HTR-8/SVneo (cell line): ENCODE results near the gene XPNPEP2.

Source experiments
- DNase-seq: peaks from one replicate; pipeline ENCODE4 v3.0.0; 2011; ENCODE audit warnings: low spot score, mixed read lengths; ENCODE audit not compliant: insufficient read length
- FAIRE-seq: peaks from 2 replicates; lab custom pipeline; 2011; peaks lifted over from hg19 to GRCh38; lab: Jason Lieb, UNC

The XPNPEP2 gene, protein sequence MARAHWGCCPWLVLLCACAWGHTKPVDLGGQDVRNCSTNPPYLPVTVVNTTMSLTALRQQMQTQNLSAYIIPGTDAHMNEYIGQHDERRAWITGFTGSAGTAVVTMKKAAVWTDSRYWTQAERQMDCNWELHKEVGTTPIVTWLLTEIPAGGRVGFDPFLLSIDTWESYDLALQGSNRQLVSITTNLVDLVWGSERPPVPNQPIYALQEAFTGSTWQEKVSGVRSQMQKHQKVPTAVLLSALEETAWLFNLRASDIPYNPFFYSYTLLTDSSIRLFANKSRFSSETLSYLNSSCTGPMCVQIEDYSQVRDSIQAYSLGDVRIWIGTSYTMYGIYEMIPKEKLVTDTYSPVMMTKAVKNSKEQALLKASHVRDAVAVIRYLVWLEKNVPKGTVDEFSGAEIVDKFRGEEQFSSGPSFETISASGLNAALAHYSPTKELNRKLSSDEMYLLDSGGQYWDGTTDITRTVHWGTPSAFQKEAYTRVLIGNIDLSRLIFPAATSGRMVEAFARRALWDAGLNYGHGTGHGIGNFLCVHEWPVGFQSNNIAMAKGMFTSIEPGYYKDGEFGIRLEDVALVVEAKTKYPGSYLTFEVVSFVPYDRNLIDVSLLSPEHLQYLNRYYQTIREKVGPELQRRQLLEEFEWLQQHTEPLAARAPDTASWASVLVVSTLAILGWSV

DNA sequence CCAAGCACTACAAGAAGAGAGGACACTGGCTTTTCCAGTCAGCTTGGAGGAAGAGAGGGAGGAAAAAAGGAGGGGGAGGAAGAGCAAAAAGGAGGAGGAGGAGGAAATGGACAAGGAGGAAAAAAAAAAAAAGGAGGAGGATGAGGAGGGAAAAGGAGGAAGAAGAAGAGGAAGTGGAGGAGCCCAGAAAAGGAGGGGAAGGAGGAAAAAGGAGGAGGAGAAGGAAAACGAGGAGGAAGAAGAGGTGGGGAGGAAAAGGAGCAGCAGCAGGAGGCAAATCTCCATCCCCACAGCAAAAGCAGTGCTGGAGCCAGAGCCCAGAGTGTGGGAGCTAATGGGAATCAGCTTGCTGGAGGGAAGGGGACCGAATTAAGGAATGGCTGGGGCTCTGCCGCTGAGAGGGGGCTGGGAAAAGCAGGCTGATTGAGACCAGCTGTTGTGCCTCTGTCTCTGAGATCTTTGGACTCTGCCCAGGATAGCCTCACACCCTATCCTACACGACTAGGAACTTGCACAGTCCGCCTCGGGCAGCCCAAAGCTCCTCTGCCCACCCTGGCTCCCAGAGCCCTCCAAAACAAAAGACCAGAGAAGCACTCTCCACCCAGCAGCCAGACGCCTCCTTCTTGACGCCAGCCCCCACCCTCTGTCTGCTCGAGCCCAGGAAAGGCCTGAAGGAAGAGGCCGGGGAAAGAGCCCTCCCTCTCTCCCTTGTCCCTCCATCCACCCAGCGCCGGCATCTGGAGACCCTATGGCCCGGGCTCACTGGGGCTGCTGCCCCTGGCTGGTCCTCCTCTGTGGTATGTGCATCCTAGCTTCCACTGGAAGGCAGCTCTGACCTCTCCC, at the start of gene XPNPEP2:
TSS of gene XPNPEP2 (plus strand) at position 514 of the 843 bp plus-strand sequence. CDS start at position 749, 235 bp downstream.
- no peak for FAIRE-seq
- no peak for DNase-seq

DNA sequence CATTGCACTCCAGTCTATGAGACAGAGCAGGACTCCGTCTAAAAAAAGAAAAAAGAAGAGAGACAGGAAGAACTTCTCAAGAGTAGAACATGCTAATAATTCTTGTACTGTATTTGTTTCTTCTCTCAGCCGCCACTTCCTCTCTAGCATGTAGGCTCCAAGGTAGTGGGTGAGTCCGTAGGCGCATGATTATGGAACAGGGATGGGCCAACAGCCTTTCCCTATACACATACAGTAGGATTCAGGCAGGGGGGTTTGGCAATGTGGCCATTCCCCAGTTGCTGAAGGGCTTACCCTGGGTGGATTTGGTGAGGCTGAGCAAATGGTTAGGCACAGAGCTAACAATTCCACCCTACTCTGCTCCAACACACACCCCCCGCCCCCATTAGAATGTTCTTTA, 49.0 kb upstream of the XPNPEP2 start:
- DNase-seq, result no peak

DNA sequence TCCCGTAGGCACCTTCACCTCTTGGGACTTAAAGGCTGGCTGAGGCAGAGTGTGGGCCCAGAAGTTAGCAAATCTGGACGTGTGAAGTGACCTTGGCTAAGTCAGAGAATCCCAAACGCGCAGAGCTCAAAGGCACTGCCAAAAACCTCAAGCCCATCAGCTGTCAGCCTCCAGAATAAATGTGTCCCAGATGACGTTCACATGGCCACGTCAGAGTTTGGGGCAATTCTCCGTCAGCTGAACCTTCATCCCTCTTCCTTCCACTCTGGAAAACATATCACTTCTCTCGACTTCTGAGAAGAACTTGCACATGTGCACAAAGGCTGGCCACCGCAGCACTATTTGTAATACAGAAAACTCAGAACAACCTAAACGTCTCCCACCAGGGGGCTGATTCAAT, 48.3 kb upstream of the XPNPEP2 start:
- DNase-seq, result no peak
- no peak for FAIRE-seq

More for the DNA sequence above, 49.0 kb upstream of the XPNPEP2 start:
- no peak for FAIRE-seq

DNA sequence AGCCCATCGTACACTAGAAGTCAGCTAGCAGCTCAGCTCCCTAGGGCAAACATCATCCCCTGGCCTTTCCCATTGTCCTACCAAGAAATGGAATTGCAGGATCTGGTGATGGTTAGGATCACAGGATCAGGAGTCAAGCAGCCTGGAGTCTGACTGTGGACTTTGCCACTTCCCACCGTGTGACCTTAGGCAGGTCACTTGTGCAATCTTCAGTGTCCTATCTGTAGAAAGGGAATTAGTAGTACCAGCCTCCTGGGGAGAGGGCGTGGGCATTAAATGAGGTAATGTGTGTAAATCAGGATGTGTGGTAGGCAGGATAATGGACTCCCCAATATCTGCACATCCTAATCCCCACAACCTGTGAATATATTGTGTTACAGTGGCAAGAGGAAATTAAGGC, 45.4 kb upstream of the XPNPEP2 start:
- FAIRE-seq, result no peak
- DNase-seq, result no peak

DNA sequence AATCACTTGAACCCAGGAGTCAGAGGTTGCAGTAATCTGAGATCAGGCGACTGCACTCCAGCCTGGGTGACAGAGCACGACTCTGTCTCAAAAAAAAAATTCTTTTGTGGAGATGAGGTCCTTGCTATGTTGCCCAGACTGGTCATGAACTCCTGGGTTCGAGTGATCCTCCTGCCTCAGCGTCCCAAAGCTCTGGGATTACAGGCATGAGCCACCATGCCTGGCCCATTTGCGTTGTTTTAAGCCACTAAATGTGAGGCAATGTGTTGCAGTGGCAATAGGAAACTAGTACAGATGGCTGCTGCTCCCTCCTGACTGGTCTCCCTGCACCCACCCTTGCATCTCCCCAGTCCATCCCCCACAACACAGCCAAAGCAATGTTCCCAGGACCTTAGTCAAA, 44.0 kb upstream of the XPNPEP2 start:
- FAIRE-seq (no peak), DNase-seq (no peak)

DNA sequence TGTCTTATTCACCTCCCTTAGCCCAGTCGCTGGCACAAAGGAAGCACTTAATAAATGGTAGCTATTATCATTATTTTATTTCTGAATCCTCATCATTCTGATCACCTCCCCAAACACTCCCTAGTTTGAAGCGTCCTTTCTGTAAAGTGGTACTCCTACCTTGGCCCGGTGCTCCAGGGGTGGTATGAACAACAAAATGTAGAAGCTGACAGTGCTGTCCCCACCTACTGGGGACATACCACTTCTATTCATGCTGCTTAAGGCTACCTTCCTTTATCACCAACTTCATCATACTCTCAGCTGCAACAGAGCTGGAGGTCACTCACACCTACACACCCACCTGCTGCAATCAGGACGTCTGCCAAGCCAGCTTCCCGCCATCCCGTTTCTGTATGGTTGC, 43.2 kb upstream of the XPNPEP2 start:
- DNase-seq (no peak), FAIRE-seq (no peak)

DNA sequence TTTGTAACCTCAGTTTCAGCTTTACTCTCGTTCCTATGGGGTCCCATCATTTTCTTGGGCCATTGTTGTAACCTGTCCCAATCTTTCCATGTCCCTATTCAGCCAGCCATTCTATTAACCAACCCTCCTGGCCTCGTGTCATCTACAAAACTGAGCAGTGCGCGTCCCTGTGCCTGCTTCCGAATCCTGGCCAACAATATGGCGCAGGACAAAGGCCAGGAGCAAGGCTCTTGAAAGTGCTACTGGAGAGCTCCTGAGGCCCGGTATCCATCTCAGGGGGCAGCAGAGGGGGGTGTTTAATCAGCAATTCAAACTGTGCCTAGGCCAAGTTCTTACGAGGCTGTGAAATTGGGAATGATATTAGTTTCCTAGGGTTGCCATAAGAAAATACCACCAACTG, 42.8 kb upstream of the XPNPEP2 start:
- DNase-seq (no peak), FAIRE-seq (no peak)

DNA sequence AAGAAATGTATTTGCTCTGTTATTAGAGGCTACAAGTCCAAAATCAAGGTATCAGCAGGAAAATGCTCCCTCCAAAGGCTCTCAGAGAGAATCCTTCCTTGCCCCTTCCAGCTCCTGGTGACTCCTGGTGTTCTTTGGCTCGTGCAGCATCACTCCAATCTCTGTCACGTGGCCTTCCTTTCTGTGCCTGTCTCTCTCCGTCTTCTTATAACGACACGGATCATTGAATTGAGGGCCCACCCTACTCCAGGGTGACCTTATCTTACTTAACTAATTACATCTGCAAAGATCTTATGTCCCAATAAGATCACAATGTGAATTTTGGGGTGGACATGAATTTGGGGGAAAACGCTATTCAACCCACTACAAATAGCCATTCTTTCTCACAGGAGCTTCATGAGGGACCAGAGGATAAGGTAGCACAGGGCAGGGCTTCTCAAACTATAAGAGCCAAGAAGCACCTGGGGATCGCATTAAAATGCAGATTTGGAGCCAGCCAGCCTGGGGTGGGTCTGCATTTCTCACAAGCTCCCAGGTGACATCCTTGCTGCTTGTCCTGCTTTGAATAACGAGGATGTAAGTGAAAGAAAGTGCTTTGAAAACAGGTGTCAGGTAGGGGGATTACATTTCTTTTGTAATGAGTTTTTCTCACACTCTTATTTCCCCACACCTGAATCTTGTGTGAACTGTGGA, 42.2 kb upstream of the XPNPEP2 start:
- FAIRE-seq (no peak), DNase-seq (no peak)

DNA sequence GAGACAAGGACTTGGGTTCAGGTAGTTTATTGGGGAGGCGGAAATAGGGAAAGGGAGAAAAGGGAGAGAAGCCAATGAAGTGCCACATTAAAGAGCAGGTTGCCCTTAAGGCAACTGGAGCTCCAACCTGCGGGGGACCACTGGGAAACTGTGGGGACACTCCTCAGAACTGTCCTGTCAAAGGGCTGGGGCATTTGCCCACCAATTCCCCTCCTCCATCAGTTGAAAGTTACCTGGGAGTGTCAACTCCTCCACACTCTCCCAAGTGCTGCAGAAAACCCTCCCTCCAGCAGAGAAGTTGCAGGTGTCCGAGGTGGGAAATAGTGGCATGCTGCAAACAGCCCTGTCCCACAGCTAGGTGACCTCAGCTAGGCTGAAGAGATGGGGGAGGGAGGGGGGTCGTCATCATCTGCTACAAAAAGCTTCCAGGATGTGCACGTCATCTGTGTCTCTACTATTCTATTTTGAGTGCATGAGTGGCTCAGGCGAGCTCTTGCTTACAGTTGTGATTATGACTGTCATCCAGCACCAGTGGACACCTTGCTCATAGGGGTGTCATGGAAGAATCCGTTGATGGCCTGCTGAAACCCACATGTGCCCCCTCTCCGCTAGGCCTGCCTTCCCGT, 41.5 kb upstream of the XPNPEP2 start:
- FAIRE-seq (no peak), DNase-seq (no peak)

DNA sequence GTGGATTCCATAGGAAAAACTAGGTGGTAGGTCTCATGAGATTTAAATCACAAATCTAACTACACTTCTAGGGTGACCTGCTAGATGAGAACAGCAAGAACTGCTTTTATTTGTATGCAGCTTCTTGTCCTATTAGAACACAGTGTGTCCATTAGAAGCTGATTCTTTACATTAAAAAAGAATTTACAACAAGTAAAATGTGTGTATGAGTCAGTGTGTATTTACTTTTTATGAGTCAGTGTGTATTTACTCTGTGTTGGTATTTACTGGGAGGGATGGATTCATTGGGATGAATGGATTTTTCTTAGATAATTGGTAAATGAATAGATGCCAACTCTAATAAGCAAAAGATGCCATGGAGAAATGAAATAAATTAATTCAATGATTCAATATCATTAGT, 40.6 kb upstream of the XPNPEP2 start:
- FAIRE-seq (no peak), DNase-seq (no peak)

DNA sequence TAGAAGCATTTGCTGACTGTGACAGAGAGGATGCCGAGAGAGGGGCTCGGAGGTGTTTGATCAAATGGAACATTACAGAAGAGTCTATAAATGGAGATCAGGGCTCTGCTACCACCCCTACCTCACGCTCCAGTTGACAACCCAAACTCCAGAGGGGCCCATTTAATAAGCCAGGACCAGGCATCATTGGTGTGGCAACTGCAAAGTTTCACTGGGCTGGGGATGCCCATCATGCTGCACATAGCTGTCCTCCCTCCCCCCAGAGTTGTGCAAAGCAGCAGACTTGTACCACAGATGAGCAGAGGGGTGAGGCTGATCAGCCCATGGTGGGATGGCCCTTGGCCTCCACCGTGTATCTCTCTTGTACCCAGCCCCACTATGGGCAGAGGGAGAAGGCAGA, 38.2 kb upstream of the XPNPEP2 start:
- FAIRE-seq (no peak), DNase-seq (no peak)

DNA sequence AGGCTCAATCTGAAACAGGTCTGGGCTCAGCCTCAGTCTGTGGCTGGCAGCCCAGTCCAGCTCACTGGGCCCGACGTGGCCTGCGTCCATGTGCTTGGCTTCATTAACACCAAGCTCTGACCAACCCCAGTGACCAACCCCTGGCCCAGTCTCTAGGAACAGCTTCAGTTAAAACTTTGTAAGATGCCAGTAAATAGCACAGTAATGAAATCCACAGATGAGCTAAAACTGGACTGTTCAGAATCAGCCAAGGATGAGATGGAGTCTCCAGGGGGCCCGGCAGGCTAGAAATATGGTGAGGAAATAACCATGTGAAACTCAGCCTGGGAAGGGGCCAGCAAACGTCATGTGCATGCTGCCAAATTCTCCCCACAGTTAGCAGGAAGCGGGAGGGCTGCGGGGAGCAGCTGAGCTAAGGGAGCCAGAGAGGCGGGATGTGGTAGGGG, 37.1 kb upstream of the XPNPEP2 start:
- FAIRE-seq, result no peak
- no peak for DNase-seq

DNA sequence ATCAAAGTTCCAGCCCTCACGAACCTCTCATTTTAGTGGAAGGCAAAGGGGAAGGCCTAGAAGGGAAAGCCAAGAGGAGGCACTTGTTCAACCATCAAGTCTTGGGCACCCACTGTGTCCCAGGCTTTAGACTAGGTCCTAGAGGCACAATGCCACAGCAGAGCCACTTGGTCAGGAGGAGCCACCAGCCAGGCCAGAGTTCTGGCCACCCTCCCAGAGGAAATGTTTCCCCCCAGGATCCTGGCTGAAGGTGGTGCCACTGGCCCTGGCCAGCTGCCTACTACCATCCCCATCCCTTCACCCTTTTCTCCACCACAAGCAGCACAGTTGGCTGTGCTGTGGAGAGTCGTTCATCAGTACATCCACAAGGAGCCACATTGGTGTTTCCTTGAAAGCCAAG, 34.3 kb upstream of the XPNPEP2 start:
- FAIRE-seq, result no peak
- DNase-seq, result no peak

DNA sequence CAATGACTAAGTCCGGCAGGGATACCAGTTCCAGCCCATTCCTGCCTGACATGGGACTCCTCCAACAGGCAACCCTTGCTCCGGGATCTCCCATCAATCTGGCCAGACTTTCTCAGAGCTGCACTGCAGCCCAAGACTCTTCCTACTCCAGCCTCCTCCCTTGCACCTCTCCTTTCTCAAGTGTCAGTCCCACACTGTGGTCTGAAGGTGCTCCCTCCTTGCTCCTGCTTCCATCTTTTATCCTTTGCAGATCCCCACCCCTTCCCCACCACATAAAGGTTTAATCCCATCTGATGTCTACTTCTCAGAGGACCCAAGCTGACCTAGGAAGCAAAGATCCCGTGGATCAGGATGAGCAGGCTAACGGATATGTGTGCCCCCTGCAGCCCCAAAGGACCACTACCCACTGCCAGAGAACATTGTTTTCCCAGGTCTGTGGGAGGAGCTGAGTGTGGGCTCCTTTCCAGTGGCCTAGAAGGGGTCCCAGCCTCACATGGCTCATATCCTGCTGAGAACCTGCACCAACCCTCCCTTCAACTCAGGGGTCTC, 33.3 kb upstream of the XPNPEP2 start:
- DNase-seq, result no peak
- FAIRE-seq, result no peak

DNA sequence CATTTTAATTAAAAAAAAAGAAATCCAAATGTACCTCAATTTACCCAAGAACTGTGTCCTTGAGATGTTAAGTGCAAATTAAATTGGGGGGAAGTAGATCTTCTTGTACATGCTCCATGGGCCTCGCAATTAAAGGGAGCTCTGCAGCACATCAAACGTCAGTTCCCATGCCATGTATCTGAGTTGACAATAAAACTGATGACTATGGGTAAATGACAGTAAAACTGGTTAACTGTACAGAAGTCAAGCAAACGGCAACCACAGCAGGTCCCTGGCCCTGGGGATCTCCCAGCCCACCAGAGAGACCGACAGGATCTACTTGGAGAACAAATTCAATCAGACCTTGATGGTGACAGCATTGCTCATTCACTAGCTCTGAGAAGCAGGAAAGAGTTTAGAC, 32.8 kb upstream of the XPNPEP2 start:
- DNase-seq (no peak), FAIRE-seq (no peak)

DNA sequence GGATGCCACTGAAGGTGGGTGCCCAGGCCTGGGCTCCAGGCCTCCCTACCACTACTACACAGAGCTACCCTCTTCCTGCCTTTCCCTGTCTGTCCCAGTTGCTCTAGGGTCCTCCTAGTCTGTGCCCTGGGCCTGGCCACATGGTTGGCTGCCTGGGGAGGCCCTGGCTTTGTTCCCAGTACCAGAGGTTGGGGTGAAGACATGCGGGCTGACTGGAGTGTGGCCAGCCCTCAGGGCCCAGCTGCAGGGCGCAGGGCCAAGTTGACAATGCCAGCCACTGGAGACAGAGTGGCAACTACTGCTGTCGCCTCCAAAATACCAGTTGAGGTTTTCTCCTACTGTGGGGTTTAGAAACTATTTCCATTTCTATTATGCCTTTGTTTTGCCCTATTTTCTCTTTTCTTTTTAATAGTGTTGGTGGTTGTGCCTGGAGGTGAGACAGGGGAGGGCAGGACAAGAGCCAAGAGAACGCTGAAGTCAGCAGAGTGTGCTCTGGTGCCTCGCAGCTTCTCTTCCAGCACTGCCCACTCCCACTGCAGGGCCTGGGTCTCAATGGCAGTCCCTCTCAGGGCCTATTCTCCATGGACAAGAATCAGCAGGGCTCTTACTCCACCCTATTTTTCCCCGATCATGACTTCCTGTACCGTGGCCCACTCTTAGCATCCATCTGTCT, 32.2 kb upstream of the XPNPEP2 start:
- DNase-seq, result no peak
- no peak for FAIRE-seq

DNA sequence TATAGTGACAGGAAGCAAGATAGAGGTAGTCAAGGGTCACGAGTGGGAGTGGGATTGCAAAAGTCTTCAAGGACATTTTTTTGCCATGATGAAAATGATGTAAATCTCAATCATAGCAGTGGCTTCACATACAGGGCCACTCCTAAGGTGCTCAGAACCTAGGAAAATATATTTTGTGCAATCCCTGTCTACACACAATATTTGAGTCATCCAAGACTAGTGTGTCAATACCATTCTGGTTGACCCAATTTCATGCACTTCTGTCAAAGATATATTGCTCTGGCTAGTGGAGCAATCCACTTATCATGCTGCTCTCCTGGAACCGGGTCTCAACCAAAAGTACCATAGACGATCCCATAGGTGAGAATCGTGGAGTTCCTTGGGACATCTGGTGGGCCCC, 24.2 kb upstream of the XPNPEP2 start:
- DNase-seq (no peak), FAIRE-seq (no peak)

DNA sequence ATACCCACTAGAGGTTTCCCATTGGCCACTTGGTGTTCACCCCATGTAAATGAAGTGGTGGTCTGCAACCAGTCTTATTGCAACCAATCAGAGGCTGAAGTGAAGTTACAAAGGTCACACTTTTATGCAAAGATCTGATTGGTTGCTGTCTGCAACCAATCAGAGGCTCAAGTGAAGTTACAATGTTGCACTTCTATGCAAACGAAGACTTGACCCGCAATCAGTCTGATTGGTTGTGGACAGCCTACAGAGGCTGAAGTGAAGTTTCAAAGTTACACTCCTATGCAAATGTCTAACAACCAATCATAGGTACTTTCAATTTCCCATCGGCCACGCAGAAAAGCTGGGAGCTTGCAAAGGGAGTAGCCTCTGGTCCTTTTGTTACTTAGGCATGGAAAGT, 22.3 kb upstream of the XPNPEP2 start:
- DNase-seq (no peak), FAIRE-seq (no peak)

DNA sequence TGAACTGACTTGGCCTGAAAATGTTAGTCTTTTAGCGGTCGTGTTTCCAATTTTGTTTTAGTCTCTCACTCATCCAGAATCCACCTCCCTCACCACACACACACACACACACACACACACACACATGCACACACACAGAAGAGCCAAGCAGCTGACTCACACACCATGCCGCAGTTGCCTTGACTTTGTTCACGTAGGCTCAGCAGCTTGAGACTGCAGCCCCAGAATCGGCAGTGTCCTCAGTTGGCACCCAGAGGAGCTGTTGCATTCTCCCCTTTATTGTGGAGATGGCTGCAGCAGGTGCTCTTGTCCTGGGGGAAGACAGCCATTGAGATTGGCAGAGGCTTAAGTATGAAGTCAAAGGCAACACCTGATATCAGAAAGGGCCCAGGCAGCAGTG, 20.9 kb upstream of the XPNPEP2 start:
- FAIRE-seq, result no peak
- DNase-seq, result no peak
